NCI-H82 treated with DMSO at 0.1 percent for 48 hours (cell line): ENCODE results near the gene DCK.
"Not testable (repeated sequence)": the region's sequence is repeated elsewhere in the genome, so short reads cannot be mapped to it uniquely, and the experiment has no call there.

Experiments
- DNase-seq: peaks from one replicate; lab custom pipeline; 2025; ENCODE audit not compliant: unreplicated experiment; lab: John Stamatoyannopoulos, UW

The DCK gene

GRCh38 chr4:71059573-71059972 is 66.1 kb downstream of the DCK start:
- DNase-seq: not testable (repeated sequence)

- no peak for DNase-seq
These were observed 69.0 kb downstream of the DCK start for GRCh38 chr4:71062436-71062835.

- DNase-seq: no peak
These were observed 70.3 kb downstream of the DCK start for GRCh38 chr4:71063711-71064110.

- no peak for DNase-seq
These were observed 71.1 kb downstream of the DCK start for GRCh38 chr4:71064521-71064920.

GRCh38 chr4:71065991-71066510 is 72.6 kb downstream of the DCK start:
- no peak for DNase-seq

GRCh38 chr4:71066737-71067716 is 73.6 kb downstream of the DCK start:
- no peak for DNase-seq

GRCh38 chr4:71069063-71069462 is 75.6 kb downstream of the DCK start:
- DNase-seq: no peak

GRCh38 chr4:71070015-71070414 is 76.6 kb downstream of the DCK start:
- DNase-seq: no peak

GRCh38 chr4:71074452-71075299 is 81.2 kb downstream of the DCK start:
- DNase-seq: no peak
